ENCODE measurements around the gene SYTL2. TPM values are rescaled to one million over a fixed set of nuclear protein-coding genes. Genes with fewer than 3 reads are reported as not detected.

The SYTL2 gene
- total and polyA plus RNA-seq, 8 donors, result 2.5 to 12.2 (median 4.0) TPM

DNA sequence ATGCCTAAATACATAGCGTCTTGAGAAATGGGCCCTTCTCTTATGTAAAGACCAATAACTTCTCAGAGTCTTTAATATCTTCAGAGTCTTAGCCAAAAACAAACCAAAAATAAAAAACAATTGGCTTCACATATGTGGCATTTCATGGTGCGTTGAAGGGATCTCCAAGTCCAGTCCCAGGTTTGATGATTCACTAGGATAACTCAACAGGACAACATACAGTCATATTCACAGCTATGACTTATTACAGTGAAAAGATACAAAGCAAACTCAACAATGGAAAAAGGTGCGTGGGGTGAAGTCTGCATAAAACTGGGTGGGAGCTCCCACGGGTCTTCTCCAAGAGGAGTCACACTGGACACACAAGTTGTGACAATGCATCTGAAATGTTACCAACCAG is 12.6 kb downstream of the SYTL2 start:
- Histone ChIP-seq H3K4me1 (no peaks in the 10 kb centered on the region), H3K36me3 (no peaks in the 10 kb centered on the region), H3K27me3 (no peaks in the 10 kb centered on the region), H3K27ac (no peak overlapping the region), H3K9me3 (no peaks in the 10 kb centered on the region), H3K4me3 (no peak overlapping the region)
- no peak for DNase-seq
- TF ChIP-seq, protein P1, sequence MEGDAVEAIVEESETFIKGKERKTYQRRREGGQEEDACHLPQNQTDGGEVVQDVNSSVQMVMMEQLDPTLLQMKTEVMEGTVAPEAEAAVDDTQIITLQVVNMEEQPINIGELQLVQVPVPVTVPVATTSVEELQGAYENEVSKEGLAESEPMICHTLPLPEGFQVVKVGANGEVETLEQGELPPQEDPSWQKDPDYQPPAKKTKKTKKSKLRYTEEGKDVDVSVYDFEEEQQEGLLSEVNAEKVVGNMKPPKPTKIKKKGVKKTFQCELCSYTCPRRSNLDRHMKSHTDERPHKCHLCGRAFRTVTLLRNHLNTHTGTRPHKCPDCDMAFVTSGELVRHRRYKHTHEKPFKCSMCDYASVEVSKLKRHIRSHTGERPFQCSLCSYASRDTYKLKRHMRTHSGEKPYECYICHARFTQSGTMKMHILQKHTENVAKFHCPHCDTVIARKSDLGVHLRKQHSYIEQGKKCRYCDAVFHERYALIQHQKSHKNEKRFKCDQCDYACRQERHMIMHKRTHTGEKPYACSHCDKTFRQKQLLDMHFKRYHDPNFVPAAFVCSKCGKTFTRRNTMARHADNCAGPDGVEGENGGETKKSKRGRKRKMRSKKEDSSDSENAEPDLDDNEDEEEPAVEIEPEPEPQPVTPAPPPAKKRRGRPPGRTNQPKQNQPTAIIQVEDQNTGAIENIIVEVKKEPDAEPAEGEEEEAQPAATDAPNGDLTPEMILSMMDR (IDR thresholded peaks at IDR 0.05), result no peak
- ATAC-seq, result no peak
- WGBS, 2 donors, result 88 to 91% methylated on average over 4 of the region's 4 CpGs
- intact Hi-C loops (cut with DNase I), result no loop called here
- no peak for FAIRE-seq

DNA sequence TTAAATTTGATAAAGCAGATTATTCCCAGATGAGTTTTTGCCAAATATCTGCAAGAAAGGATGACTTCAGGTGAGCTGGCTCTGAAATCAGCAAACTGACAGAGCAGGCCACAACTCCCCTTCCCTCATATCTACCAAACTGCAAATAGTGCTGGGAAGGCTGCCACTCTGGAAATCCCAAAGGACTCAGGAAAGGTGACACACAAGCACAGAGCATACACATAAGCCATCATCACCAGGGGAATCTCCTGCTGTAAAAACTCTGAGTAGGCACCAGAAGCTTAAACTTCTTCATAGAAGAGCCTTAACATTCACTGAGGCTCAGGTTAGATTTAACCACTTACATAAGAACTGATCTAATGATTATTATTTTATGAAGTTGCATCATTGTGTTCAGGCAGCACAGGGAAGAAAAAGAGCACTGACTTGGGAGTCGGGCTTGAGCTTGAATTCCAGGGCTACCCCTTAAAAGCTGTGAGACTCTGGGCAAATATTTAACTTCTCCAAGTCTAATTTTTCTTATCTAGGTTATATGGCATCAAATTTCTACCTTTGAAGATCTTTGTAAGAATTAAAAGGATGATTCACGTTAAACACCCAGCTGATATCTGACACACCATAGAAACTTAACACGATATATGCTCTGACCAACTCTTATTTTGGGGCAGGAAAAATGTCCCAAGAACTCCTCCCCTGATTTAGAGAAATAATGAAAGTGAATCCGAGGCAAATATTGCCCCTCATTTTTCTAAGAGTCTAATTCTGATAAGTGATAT is 15.0 kb downstream of the SYTL2 start:
- intact Hi-C loops (cut with DNase I), result no loop called here
- H3K27me3 ChIP-seq, result no peaks in the 10 kb centered on the region
- 45 to 52% methylated on average over 4 of the region's 4 CpGs for WGBS, 2 donors
- TF ChIP-seq, protein P1 (IDR thresholded peaks at IDR 0.05), result no peak
- no peak overlapping the region for H3K27ac ChIP-seq
- no peak overlapping the region for H3K4me3 ChIP-seq
- no peaks in the 10 kb centered on the region for H3K4me1 ChIP-seq
- H3K9me3 ChIP-seq, result no peaks in the 10 kb centered on the region
- ATAC-seq (peak in 1 of 4 donors; percentile 47), DNase-seq (no peak), FAIRE-seq (no peak)
- H3K36me3 ChIP-seq, result no peaks in the 10 kb centered on the region

DNA sequence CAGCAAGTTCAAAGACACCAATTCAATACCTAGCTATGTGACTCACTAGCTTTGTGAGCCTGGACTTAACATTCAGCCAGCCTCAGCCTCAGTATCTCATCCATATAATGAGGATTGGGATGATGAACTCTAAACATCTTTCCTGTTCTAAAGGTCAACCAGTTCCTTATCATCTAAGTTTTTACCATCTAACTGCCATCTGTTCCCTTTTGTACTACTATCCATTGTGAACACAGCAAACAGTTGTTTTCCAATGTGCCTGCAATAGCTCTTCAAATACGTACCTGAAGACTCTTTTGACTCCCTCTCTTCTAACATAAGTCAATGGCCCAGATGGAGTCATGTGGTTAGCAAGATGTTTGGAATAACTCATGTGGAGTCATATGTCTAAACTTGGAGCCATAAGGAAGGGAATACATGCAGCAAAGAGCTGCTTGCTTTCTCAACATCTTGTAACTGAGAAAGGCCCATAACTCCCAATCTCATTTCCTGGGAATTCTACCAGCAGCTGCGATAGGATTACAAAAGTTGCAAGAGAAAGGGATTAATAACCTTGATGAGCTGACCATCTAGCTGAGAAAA is 19.4 kb downstream of the SYTL2 start:
- WGBS, 2 donors, result 93 to 96% methylated on average over 2 of the region's 2 CpGs
- Histone ChIP-seq H3K9me3 (no peaks in the 10 kb centered on the region), H3K27ac (no peak overlapping the region), H3K4me3 (no peak overlapping the region), H3K36me3 (no peaks in the 10 kb centered on the region), H3K4me1 (no peaks in the 10 kb centered on the region), H3K27me3 (no peaks in the 10 kb centered on the region)
- FAIRE-seq (no peak), DNase-seq (no peak), ATAC-seq (no peak)
- intact Hi-C loops (cut with DNase I), result no loop called here
- TF ChIP-seq, protein P1 (IDR thresholded peaks at IDR 0.05), result no peak

DNA sequence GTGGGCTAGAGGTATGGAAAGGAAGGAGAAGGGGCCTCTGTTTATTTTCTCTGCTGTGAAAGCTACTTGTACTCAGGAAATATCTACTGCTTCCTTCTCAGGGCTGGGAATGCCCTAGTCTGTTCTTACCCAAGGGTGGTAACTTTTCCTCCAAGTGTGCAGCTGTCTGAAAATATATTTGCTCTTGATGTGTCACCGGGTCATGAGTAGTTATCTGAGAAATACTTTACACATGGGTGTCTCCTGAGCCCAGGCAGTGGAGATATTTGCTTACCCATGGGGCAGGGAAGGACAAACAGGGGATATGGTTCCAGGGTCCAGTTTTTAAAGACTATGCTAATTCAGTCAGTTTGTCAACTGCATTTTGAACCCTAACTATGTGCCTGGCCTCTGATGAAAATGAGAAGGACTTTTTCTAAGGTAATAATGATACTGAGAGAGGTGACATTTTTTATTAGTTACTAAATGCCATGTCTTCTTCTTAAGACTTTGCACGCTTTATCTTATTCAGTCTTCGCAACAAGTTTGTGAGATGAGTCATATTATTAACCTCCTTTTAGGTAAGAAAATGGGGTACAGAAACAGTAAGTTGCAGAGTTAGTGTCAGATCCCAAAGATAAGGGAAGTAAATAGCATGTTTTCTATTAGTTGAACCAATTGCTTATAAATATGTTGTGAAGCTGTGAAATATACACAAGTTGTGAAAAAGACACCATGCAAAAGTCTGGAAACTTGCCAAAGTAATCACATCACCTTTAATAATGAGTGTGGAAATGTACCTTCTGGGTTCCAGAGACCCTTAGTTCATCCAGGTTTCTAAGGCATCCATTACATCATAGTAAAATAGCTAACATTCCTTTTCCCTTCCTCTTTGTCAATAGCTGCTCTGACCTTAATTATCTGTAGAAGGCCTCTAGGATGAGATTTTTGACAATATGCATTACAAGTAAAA is 22.9 kb downstream of the SYTL2 start:
- FAIRE-seq (no peak), ATAC-seq (peak; percentile 72 to 82 (median 78)), DNase-seq (no peak)
- H3K4me3 ChIP-seq, result no peak overlapping the region
- H3K36me3 ChIP-seq, result no peaks in the 10 kb centered on the region
- no peaks in the 10 kb centered on the region for H3K9me3 ChIP-seq
- H3K27me3 ChIP-seq, result no peaks in the 10 kb centered on the region
- TF ChIP-seq, protein P1 (IDR thresholded peaks at IDR 0.05), result no peak
- H3K27ac ChIP-seq, result no peak overlapping the region
- H3K4me1 ChIP-seq, result no peaks in the 10 kb centered on the region
- intact Hi-C loops (cut with DNase I), result no loop called here
- WGBS, 2 donors, result 60 to 64% methylated on average over 3 of the region's 3 CpGs
